ENCODE measurements around the gene PLA2G10.
"Not testable (repeated sequence)": the region's sequence is repeated elsewhere in the genome, so short reads cannot be mapped to it uniquely, and the experiment has no call there.

Gene PLA2G10, protein sequence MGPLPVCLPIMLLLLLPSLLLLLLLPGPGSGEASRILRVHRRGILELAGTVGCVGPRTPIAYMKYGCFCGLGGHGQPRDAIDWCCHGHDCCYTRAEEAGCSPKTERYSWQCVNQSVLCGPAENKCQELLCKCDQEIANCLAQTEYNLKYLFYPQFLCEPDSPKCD

DNA sequence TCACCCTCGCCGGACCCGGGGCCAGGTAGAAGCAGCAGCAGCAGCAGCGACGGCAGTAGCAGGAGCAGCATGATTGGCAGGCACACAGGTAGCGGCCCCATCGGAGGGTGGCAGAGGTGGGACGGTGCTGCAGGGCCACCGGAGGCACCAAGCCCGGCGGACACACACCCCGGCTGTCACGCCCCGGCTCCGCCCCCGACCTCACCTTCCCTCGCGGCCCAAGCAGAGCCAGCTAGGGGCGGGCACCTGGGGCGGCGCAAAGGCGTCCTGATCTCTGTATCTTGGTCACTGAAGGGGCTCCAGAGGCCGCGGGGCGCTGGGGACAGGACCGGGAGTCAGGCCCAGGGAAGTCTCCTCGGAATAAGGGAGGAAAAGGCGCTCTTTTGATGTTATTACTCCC, at the start of gene PLA2G10:
TSS of gene PLA2G10 (minus strand) at position 180 of the 400 bp plus-strand sequence. CDS start at position 101, 79 bp downstream.
- not testable (repeated sequence) for DNase-seq

DNA sequence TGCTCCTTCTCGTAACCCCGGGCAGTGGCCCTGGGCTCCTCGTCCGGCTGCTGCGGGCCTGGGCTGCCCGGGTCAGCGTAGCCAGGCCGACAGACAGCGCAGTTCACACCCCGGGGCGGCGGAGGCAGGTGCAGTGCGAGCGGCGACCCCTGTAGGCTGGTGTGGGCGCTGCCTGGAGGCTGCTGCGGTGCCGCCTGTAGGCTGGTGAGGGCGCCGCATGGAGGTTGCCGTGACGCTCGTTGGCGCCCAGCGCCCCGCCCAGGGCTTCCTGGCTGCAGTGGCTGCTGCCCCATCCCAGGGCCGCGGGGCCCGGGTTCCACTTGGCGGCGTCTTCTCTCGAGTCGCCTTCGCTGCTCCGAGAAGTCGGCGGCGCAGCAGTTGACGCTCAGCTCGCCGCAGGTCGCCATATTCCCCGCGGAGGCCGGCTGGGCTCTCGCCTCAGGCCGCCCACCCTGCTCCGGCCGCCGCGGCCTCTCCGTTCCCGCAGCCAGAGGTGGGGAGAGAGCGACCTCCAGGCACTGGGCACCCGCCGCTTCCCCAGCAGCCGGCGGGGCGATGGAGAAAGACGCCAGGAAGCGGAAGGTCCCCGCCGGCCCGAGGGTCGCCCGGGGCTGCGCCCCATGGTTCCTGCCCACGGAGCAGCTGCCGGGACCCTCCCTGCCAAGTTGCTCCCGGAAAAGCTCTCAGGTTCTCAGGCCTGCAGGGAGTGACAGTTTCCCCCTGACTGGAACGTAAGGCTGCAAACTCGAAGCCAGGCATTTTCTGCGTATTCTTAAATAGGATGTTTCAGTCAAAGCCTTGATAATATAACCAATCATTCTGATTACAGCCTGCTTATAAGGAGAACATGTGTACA, 48.4 kb upstream of the PLA2G10 start, which contains the start of gene NPIPA2:
TSS of gene NPIPA2 (plus strand) at position 261 of the 856 bp plus-strand sequence. CDS start 5,533 bp downstream, outside the sequence.
- DNase-seq = not testable (repeated sequence)

DNA sequence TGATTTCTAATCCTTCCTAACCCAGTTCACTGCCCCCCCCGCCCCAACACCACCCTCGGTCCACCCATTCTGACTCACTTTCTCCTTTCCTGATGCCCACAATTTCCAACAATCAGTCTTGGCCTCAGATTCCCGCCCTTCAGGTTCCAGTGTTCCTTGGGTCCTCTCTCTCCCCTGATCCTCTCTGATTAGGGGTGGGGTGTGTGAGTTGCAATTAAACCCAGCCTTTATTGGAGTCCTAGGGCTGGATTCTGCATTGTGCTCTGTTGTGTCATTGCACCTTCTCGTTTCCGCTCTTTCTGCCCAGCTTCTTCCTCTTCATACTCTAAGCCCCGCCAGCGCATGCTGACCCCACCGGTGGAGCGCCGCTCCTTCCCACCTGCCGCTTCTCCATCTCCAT, 47.7 kb upstream of the PLA2G10 start:
- DNase-seq = not testable (repeated sequence)

DNA sequence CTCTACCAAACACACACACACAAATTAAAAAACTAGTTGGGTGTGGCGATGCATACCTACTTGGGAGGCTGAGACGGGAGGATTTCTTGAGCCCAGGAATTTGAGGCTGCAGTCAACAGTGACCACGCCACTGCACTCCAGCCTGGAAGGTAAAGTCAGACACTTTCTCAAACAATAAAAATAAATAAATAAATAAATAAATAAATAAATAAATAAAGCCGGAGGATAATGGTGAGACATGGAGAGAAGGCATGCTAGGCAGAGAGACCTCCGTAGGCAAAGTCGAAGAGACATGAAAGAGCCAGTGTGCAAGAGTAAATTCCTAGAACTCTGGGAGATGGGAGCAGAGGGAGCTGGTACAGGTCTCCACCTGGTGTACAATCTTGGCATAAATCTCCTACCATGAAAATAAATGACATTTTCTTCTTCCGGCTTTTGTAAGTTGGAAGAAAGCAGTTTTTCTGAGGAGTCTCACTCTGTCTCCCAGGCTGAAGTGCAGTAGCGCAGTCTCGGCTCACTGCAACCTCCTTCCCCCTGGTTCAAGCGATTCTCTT, 46.8 kb upstream of the PLA2G10 start:
- not testable (repeated sequence) for DNase-seq

DNA sequence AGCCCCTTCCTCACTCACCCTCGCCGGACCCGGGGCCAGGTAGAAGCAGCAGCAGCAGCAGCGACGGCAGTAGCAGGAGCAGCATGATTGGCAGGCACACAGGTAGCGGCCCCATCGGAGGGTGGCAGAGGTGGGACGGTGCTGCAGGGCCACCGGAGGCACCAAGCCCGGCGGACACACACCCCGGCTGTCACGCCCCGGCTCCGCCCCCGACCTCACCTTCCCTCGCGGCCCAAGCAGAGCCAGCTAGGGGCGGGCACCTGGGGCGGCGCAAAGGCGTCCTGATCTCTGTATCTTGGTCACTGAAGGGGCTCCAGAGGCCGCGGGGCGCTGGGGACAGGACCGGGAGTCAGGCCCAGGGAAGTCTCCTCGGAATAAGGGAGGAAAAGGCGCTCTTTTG, 39.1 kb upstream of the PLA2G10 start:
- not testable (repeated sequence) for DNase-seq

DNA sequence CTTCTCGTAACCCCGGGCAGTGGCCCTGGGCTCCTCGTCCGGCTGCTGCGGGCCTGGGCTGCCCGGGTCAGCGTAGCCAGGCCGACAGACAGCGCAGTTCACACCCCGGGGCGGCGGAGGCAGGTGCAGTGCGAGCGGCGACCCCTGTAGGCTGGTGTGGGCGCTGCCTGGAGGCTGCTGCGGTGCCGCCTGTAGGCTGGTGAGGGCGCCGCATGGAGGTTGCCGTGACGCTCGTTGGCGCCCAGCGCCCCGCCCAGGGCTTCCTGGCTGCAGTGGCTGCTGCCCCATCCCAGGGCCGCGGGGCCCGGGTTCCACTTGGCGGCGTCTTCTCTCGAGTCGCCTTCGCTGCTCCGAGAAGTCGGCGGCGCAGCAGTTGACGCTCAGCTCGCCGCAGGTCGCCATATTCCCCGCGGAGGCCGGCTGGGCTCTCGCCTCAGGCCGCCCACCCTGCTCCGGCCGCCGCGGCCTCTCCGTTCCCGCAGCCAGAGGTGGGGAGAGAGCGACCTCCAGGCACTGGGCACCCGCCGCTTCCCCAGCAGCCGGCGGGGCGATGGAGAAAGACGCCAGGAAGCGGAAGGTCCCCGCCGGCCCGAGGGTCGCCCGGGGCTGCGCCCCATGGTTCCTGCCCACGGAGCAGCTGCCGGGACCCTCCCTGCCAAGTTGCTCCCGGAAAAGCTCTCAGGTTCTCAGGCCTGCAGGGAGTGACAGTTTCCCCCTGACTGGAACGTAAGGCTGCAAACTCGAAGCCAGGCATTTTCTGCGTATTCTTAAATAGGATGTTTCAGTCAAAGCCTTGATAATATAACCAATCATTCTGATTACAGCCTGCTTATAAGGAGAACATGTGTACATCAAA, 9.3 kb upstream of the PLA2G10 start, which contains the start of gene NPIPA3:
TSS of gene NPIPA3 (plus strand) at position 256 of the 856 bp plus-strand sequence. CDS start 5,533 bp downstream, outside the sequence.
- not testable (repeated sequence) for DNase-seq

DNA sequence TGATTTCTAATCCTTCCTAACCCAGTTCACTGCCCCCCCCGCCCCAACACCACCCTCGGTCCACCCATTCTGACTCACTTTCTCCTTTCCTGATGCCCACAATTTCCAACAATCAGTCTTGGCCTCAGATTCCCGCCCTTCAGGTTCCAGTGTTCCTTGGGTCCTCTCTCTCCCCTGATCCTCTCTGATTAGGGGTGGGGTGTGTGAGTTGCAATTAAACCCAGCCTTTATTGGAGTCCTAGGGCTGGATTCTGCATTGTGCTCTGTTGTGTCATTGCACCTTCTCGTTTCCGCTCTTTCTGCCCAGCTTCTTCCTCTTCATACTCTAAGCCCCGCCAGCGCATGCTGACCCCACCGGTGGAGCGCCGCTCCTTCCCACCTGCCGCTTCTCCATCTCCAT, 8.6 kb upstream of the PLA2G10 start:
- DNase-seq = not testable (repeated sequence)

DNA sequence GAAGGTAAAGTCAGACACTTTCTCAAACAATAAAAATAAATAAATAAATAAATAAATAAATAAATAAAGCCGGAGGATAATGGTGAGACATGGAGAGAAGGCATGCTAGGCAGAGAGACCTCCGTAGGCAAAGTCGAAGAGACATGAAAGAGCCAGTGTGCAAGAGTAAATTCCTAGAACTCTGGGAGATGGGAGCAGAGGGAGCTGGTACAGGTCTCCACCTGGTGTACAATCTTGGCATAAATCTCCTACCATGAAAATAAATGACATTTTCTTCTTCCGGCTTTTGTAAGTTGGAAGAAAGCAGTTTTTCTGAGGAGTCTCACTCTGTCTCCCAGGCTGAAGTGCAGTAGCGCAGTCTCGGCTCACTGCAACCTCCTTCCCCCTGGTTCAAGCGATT, 7.8 kb upstream of the PLA2G10 start:
- DNase-seq = not testable (repeated sequence)

DNA sequence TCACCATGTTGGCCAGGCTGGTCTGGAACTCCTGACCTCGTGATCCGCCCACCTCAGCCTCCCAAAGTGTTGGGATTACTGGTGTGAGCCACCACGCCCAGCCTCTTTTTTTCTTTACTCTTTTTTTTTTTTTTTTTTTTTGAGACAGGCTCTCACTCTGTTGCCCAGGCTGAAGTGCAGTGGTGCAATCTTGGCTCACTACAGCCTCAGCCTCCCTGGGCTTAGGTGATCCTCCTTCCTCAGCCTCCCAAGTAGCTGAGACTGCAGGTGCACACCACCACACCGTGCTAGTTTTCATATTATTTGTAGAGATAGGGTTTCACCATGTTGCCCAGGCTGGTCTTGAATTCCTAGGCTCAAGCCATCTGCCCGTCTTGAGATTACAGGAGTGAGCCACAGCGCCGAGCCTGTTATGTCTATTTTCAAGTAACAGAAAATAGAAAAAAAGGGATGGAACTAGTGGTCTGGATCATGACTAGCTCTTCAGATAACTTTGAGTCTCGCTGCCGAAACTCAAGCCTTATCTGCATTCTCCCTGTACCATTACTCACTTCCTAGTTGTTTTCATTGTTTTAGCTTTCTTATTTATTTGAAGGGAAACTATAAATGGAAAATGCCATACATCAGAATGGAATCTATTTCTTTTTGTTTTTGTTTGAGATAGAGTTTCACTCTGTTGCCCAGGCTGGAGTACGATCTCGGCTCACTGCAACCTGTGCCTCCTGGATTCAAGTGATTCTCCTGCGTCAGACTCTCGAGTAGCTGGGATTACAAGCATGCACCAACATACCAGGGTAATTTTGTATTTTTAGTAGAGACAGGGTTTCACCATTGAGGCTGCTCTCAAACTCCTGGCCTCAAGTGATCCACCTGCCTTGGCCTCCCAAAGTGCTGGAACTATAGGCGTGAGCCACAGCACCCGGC, 8.0 kb downstream of the PLA2G10 start:
- DNase-seq = not testable (repeated sequence)

DNA sequence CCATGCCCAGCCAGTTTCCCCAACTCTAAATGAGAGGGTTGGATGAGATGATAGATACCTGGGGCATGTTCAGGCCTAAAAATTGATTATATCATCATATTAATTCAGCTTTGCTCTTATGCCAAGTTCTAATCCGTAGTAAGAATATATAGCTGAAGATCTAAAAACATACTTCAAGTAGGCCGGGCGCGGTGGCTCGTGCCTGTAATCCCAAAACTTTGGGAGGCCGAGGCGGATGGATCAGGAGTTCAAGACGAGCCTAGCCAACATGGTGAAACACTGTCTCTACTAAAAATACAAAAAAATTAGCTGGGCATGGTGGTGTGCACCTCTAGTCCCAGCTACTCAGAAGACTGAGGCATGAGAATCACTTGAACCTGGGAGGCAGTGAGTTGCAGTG, 12.0 kb downstream of the PLA2G10 start:
- no peak for DNase-seq

DNA sequence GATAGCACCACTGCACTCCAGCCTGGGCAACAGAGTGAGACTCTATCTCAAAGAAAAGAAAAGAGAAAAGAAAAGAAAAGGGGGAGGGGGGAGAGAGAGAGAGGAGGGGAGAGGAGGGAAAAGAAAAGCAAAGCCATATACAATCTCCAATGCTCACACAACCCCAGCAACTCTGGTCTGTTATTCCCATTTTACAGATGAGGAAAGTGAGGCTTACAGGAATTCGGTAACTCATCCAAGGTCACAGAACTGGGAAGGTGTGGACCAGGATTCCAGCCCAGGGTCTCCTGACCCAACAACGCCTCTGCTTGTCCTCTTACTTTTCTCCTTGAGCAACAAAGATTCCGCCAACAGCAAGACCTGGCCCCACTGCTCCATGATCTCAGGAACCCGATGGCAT, 13.0 kb downstream of the PLA2G10 start:
- no peak for DNase-seq

DNA sequence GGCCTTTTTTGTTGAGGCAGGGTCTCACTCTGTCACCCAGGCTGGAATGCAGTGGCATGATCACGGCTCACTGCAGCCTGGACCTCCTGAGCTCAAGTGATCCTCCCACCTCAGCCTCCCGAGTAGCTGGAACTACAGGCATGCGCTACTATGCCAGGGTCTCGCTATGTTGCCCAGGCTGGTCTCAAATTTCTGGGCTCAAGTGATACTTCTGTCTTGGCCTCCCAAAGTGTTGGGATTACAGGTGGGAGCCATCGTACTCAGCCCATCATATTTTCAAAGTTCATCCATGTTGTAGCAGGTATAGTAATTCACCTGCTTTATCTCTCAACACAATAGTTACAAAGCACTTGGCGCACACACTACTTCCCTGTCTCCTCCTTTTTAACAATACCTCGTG, 13.7 kb downstream of the PLA2G10 start:
- DNase-seq = not testable (repeated sequence)

DNA sequence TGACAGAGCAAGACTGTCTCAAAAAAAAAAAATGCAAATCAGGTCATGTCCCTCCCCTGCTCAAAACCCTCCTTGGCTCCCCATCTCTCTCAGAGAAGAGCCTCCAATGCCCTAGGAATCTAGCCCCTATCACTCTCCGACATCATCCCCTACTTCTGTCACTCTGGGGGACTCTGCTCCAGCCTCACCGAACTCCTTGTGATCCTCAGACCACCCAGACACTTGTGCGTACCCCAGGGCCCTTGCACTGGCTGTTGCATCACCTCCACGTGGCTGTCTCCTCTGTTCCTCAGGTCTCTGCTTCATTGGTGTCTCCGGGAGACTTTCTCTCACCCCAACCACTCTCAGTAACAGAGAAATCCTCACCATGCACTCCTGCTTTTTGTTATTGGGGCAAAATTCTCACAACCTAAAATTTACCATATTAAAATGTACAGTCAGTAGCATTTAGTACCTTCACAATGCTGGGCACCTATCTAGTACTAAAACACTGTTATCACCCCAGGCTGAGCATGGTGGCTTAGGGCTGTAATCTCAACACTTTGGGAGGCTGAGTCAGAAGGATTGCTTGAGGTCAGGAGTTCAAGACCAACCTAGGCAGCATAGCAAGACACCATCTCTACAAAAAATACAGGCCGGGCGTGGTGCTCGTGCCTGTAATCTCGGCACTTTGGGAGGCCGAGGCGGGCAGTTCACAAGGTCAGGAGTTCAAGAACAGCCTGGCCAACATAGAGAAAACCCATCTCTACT, 15.2 kb downstream of the PLA2G10 start:
- no peak for DNase-seq

DNA sequence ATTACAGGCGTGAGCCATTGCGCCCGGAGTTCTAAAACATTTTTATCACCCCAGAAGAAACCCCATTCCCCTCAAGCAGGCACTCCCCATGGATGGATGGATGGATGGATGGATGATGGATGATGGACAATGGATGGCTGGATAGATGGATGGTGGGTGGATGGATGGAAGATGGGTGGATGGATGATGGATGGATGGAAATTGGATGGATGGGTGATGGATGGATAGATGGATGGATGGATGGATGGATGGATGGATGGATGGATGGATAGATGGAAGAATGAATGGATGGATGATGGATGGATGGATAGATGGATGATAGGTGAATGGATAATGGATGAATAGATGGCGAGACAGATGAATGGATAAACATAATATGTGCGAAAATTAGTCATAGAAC, 16.5 kb downstream of the PLA2G10 start:
- DNase-seq = no peak

DNA sequence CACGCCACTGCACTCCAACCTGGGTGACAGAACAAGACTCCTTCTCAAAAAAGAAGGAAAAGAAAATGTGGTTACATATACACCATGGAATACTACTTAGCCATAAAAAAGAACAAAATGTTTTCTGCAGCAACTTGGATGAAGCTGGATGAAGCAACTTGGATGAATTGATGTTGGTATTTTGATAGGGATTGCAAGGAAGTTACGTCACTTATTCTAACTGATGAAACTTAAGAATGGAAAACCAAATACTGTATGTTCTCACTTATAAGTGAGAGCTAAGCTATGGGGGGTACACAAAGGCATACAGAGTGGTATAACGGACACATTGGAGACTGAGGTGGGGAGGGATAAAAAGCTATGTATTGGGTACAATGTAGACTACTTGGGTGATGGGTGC, 17.5 kb downstream of the PLA2G10 start:
- DNase-seq = no peak

DNA sequence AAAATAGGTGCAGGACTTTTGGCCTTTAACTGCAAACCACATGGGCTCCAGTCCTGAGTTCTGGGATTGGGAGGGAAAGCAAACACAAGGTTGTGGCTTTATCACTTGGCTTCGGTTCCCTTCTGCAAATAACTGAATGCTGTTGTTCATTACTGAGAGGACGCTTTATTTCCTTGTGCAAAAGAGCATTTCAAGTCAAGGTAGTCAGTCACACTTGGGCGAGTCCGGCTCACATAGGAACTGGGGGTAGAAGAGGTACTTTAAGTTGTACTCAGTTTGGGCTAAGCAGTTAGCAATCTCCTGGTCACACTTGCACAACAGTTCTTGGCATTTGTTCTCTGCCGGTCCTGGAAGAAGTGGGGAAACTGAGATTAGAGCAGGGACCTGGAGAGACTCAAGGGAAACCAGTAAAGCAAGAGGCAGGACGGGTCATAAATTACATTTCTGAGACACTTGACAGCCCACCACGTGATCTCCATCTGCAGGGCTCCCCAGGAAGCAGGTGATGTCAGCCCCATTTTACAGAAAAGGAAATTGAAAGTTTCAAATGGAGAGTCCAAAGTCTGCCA, 21.6 kb downstream of the PLA2G10 start:
- no peak for DNase-seq

DNA sequence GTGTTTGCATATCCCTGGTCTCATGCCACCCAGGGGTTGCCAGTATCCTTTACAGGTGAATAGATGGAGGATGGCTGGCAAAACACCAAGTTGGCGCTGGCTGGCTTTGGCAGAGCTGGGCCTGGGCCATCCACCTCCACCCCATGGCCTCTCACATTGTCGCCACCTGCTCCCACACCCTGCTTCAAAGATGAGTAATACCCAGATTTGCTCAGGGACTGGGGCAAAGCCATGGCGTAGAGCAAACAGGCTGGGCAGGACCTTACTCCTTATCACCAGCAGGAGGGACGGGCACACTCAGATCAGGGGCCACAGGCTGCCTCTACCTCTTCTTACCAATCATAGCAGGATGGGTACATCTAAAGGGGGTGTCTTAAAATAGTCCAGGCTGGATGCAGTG, 24.3 kb downstream of the PLA2G10 start:
- no peak for DNase-seq

DNA sequence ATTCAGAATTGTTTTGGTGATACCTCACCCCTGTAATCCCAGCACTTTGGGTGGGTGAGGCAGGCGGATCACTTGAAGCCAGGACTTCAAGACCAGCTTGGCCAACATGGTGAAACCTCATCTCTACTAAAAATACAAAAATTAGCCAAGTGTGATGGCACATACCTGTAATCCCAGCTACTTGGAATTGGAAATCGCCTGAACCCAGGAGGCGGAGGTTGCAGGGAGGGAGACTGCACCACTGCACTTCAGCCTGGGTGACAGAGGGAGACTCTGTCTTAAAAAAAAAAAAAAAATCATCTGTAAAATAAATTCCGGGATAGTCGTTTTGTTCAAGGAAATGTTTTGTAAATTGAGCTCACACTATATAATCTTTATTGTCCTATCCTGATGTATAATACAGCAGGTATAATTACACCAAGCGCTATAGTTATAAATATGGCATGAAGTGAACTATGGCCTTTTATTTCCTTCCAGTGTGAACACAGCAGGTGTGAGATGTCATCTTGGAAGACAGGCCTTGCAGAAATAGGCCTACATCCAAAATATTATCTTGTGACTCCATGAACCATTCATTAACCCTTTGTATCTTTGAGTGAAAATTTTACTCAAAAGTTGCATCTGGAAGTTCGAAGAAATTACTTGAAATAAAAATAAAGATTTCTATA, 25.4 kb downstream of the PLA2G10 start:
- DNase-seq = no peak

DNA sequence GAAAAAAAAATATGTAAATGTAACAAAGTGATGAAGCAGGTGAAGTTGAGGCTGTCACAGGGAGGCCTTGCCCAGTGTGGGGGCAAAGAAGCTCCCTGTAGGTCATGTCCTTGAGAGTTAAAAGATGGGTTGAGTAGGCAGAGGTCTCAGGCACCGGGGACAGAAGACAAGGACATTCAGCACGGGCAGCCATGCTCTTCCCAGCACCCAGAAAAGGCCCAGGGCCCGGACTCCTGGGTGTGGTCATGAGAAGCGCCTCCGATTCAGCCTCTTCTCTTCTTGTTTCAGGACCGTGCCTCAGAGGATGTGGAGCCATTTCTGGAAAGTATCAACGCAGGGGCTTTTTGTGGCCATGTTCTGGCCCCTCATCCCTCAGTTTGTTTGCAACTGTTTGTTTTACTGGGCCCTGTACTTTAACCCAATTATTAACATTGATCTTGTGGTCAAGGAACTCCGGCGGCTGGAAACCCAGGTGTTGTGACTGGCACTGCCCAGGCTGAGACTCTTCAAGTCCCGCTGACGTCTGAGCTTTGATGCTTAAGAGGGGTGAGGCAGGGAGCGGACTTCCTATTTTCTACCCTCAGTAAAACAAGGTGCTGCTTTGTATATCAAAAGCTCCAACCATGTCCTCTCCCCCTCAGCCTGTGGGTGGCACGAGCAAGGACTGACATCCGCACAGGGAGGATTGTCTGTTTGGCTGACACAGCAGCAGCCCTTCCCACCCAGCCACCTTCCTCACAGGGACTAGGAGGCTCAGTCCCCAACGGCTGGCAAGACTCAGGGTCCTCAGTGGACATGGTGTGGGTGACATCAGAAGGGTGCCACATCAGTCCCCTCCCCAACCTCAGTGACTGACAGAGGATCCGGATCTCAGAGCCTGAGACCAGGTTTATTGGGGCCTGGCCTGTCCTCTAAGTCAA, 26.5 kb downstream of the PLA2G10 start:
- no peak for DNase-seq

Measured in GOT3 (cell line).